Measurements from ENCODE around the gene AKAP13. TPM values are rescaled to one million over a fixed set of nuclear protein-coding genes. Genes with fewer than 3 reads are reported as not detected.

AKAP13 gene
- polyA plus RNA-seq, 1 of the 3 experiments (the other 2 are of a cell fraction) = 8.4 TPM

DNA sequence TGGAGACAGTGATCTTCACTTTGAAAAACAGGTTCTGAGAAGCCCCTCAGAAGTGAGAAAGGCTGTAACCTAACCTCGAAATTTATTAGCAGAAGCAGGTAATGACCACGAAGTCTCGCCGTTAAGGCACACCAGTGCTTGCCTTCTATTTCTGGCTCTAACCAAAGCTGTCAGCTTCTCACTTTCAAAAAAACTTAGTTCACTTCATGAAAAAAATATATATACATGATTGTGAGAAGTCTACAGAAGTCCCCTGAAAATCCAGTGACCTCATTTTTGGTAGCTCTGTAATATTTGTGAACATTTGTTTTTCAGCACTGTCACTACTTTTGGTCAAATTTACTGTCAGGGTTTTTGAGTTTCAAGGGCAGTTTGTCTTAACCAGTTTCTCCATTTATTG lies 19.1 kb upstream of the AKAP13 start:
- ChIA-PET POLR2A (no interaction called here), CTCF (no interaction called here)
- Histone ChIP-seq H4K20me1 (ENCODE audit: insufficient read depth) (peaks cover 4% of the 10 kb centered on the region), H3K27ac (ENCODE audit: low read depth in 2 of 2, low read length in 1 of 2) (no peak overlapping the region), H3K9me3 (no peaks in the 10 kb centered on the region), H3K79me2 (ENCODE audit: insufficient read depth) (no peaks in the 10 kb centered on the region), H3K4me3 (ENCODE audit: low read depth in 2 of 2, low read length in 1 of 2) (no peak overlapping the region), H3K27me3 (ENCODE audit: insufficient read depth) (no peaks in the 10 kb centered on the region), H3F3A (replicated peaks; ENCODE audit: insufficient read depth) (peaks cover 12% of the 10 kb centered on the region), H3K4me2 (no peak overlapping the region), H3K36me3 (replicated peaks in 1 of 2; ENCODE audit: control insufficient read depth in 1 of 2, insufficient read depth in 2 of 2, low read length in 1 of 2) (no peaks in the 10 kb centered on the region), H3K9ac (no peak overlapping the region), H3K9me2 (no peaks in the 10 kb centered on the region), H3K4me1 (ENCODE audit: control insufficient read depth in 1 of 2, insufficient read depth in 2 of 2, low read depth in 1 of 2, low read length in 1 of 2) (peaks cover 0 to 11% of the 10 kb centered on the region in 2 experiments; a peak in 2 of 4 replicates), H2AFZ (ENCODE audit: low read depth) (no peak overlapping the region)
- DNase-seq = no peak
- TF ChIP-seq TAF1 (IDR thresholded peaks at IDR 0.05; ENCODE audit: borderline replicate concordance, low read depth, low read length) = no peak
- no peak for TF ChIP-seq TEAD4 (IDR thresholded peaks at IDR 0.05; ENCODE audit: borderline replicate concordance, insufficient read depth)
- TF ChIP-seq, protein P1, sequence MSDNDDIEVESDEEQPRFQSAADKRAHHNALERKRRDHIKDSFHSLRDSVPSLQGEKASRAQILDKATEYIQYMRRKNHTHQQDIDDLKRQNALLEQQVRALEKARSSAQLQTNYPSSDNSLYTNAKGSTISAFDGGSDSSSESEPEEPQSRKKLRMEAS (IDR thresholded peaks at IDR 0.05; ENCODE audit: low read depth) = no peak
- TF ChIP-seq POLR2AphosphoS5 (IDR thresholded peaks at IDR 0.05; ENCODE audit: low read depth, low read length) = no peak
- TF ChIP-seq FOSL2 (IDR thresholded peaks at IDR 0.05; ENCODE audit: borderline replicate concordance, low read depth) = no peak
- no peak for TF ChIP-seq ELF1 (IDR thresholded peaks at IDR 0.05)
- no peak for TF ChIP-seq RAD21 (IDR thresholded peaks at IDR 0.05; ENCODE audit: low read length)
- TF ChIP-seq, protein P2, sequence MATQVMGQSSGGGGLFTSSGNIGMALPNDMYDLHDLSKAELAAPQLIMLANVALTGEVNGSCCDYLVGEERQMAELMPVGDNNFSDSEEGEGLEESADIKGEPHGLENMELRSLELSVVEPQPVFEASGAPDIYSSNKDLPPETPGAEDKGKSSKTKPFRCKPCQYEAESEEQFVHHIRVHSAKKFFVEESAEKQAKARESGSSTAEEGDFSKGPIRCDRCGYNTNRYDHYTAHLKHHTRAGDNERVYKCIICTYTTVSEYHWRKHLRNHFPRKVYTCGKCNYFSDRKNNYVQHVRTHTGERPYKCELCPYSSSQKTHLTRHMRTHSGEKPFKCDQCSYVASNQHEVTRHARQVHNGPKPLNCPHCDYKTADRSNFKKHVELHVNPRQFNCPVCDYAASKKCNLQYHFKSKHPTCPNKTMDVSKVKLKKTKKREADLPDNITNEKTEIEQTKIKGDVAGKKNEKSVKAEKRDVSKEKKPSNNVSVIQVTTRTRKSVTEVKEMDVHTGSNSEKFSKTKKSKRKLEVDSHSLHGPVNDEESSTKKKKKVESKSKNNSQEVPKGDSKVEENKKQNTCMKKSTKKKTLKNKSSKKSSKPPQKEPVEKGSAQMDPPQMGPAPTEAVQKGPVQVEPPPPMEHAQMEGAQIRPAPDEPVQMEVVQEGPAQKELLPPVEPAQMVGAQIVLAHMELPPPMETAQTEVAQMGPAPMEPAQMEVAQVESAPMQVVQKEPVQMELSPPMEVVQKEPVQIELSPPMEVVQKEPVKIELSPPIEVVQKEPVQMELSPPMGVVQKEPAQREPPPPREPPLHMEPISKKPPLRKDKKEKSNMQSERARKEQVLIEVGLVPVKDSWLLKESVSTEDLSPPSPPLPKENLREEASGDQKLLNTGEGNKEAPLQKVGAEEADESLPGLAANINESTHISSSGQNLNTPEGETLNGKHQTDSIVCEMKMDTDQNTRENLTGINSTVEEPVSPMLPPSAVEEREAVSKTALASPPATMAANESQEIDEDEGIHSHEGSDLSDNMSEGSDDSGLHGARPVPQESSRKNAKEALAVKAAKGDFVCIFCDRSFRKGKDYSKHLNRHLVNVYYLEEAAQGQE (IDR thresholded peaks at IDR 0.05; ENCODE audit: low read depth, low read length) = no peak
- TF ChIP-seq, protein P3, sequence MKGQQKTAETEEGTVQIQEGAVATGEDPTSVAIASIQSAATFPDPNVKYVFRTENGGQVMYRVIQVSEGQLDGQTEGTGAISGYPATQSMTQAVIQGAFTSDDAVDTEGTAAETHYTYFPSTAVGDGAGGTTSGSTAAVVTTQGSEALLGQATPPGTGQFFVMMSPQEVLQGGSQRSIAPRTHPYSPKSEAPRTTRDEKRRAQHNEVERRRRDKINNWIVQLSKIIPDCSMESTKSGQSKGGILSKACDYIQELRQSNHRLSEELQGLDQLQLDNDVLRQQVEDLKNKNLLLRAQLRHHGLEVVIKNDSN (IDR thresholded peaks at IDR 0.05; ENCODE audit: borderline replicate concordance, low read depth) = no peak
- WGBS (ENCODE audit: low lambda C conversion rate) = 97% methylated on average over 4 of the region's 4 CpGs

DNA sequence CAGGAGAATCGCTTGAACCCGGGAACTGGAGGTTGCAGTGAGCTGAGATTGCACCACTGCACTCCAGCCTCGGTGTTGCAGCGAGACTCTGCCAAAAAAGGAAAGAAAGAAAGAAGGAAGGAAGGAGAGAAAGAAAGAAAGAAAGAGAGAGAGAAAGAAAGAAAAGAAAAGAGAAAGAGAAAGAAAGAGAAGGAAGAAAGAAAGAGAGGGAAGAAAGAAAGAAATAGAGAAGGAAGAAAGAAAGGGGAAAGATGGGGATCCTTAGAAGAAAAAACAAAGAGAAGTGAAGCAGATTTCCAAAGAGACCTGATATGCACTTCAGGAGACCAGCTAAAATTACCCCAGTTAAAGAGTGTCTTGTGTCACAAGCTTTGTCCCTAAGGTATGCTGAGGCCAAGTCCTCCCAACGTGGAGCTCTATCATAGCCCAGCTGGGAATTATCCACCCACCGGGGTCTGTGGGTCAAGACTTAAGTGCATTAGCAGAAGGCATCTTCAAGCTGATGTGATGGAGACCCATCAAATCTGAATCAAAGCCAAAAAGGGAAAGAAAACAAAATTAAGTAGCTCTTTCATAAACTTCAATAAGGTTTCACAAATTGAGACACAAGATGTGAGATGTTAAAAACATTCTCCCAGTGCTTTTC lies 17.8 kb upstream of the AKAP13 start:
- Histone ChIP-seq H3K4me3 (ENCODE audit: low read depth in 2 of 2, low read length in 1 of 2) (no peak overlapping the region), H4K20me1 (ENCODE audit: insufficient read depth) (peaks cover 4% of the 10 kb centered on the region), H2AFZ (ENCODE audit: low read depth) (no peak overlapping the region), H3K27ac (ENCODE audit: low read depth in 2 of 2, low read length in 1 of 2) (no peak overlapping the region), H3K79me2 (ENCODE audit: insufficient read depth) (no peaks in the 10 kb centered on the region), H3K9me2 (no peaks in the 10 kb centered on the region), H3K27me3 (ENCODE audit: insufficient read depth) (no peaks in the 10 kb centered on the region), H3K9me3 (no peaks in the 10 kb centered on the region), H3K9ac (no peak overlapping the region), H3F3A (replicated peaks; ENCODE audit: insufficient read depth) (peaks cover 8% of the 10 kb centered on the region), H3K4me1 (ENCODE audit: control insufficient read depth in 1 of 2, insufficient read depth in 2 of 2, low read depth in 1 of 2, low read length in 1 of 2) (peaks cover 0 to 8% of the 10 kb centered on the region in 2 experiments; a peak in 2 of 4 replicates), H3K36me3 (replicated peaks in 1 of 2; ENCODE audit: control insufficient read depth in 1 of 2, insufficient read depth in 2 of 2, low read length in 1 of 2) (no peaks in the 10 kb centered on the region), H3K4me2 (no peak overlapping the region)
- WGBS (ENCODE audit: low lambda C conversion rate) = 88% methylated on average over 6 of the region's 6 CpGs
- no peak for TF ChIP-seq EZH2phosphoT487 (IDR thresholded peaks at IDR 0.05; ENCODE audit: borderline replicate concordance, low read depth)
- no peak for TF ChIP-seq GABPA (IDR thresholded peaks at IDR 0.05; ENCODE audit: low read depth)
- TF ChIP-seq GATA2 (CRISPR knock-in tag; IDR thresholded peaks at IDR 0.05) = no peak
- TF ChIP-seq RXRA (IDR thresholded peaks at IDR 0.05; ENCODE audit: borderline replicate concordance, low read depth) = no peak
- TF ChIP-seq, protein P4, sequence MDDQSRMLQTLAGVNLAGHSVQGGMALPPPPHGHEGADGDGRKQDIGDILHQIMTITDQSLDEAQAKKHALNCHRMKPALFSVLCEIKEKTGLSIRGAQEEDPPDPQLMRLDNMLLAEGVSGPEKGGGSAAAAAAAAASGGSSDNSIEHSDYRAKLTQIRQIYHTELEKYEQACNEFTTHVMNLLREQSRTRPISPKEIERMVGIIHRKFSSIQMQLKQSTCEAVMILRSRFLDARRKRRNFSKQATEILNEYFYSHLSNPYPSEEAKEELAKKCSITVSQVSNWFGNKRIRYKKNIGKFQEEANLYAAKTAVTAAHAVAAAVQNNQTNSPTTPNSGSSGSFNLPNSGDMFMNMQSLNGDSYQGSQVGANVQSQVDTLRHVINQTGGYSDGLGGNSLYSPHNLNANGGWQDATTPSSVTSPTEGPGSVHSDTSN (IDR thresholded peaks at IDR 0.05) = no peak
- TF ChIP-seq NFIC (IDR thresholded peaks at IDR 0.05; ENCODE audit: borderline replicate concordance) = no peak
- TF ChIP-seq MEF2A (IDR thresholded peaks at IDR 0.05; ENCODE audit: borderline replicate concordance, low read depth) = no peak
- TF ChIP-seq JUND (IDR thresholded peaks at IDR 0.05) = no peak
- no peak for TF ChIP-seq NRF1 (IDR thresholded peaks at IDR 0.05; ENCODE audit: low read depth, low read length)
- no peak for TF ChIP-seq EP300 (IDR thresholded peaks at IDR 0.05; ENCODE audit: borderline replicate concordance in 1 of 2, low read depth in 1 of 2, low read length in 1 of 2)
- no peak for TF ChIP-seq CHD2 (IDR thresholded peaks at IDR 0.05; ENCODE audit: low read length, partially characterized antibody)
- no peak for TF ChIP-seq MXI1 (IDR thresholded peaks at IDR 0.05; ENCODE audit: low read depth, low read length)
- CTCF ChIA-PET = interaction anchor here (0.5 to 0.8 kb wide), 3 partner anchors 60 to 180 kb away, joined by 3 read pairs; no protein-coding TSS in a partner anchor
- no peak for DNase-seq
- POLR2A ChIA-PET = interaction anchor here (1.0 kb wide), 1 partner anchor 13 kb away, joined by 4 read pairs; no protein-coding TSS in a partner anchor

All from SK-N-SH (cell line).